Activated naive CD4-positive, alpha-beta T cell treated with Interleukin-2 at 50 U/mL for 16 hours (primary cell): ENCODE measurements around the gene NELFA.

Experiments
- DNase-seq: peaks from one replicate; pipeline ENCODE4 v3.0.0-alpha.2; 2020

The NELFA gene

DNA sequence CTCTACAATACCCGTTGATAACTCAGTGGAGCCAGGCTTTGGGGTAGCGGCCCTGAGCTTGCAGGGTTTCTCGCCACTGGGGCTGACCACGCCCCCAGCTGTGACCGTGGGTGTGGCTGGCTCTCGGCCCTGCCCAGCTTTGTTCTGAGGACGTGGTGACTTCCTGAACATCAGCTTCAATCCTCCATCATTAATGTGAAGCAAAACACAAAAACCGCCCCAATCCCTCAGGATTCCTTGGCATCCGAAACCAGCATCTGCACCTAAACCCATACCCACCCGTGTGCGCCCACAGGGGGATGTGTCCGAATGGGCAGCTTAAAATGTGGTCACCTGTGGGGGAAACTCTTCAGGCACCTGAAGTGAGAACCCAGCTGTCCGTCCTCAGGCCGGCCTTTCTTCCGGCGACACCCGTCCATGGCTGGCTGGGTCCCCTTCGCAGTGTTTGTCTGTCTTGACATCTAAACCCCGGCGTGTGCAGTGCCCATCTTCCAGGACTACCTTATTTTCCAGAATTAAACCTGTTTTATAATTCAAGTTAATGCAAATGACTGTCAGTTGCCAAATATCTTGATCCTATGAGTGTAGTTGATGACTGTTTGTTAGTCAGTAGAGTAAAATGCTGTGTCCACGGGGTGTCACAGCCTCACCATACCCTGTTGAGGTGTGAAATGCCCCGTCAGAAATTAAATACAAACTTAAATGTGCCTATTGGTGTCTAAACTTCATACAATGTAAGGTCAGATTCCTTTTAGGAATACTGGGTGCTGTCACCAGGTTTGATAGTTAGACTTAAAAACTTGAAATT lies 27.3 kb downstream of the NELFA start:
- DNase-seq: no peak

DNA sequence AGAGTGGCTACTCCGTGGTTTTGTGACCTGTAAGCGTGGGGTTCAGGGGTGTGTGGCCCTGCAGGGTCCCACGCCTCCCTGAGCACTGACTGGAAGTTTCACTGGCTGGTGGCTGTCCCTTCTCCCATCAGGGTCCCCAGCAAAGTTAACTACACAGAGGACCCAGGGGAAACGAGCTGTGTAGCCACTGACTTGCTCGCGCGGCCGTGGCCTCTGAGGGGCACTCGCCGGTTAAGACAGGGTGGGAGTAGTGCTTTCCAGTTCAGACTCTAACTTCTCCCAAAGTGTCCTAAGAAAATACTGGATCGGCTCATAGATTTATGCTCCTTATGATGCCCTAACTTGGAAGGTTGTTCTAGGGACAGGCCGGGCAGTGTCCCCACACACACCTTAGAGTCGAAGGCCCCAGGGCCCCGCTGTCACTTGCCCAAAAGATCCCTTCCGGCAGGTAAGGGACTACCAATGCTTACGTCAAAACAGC lies 28.2 kb downstream of the NELFA start:
- no peak for DNase-seq

DNA sequence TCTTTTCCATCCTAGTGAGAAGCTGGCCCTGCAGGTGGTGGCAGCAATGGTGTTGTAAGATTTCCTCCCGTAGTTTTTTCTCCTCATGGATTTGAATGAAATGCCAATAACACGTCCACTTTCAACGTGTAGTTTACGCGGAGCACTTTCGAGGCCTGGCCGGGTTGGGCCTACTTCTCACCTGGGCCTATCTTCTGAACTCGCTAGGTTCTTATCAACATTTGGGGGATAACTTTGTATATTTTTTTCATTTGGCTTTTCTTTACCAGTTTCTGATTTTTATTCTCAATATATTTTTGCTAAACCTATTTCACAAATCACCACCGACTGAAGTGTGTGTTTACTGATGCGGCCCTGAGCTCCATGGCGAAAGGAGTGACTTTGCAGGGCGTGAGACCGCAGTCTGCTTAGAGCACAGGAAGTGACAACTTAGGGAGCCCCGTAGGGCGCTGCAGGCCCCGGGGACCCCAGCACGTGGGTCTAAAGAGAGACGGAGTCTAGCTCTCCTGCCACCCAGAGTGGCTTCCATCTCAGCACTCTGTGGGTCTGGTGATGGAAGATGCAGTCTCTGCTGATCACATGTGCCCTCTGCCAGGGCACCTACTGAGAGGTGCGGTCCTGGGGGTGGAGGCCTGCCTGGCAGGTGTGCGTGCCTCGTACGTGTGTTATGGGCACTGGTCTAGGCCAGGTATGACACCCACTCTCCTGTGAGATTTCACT lies 29.1 kb downstream of the NELFA start:
- no peak for DNase-seq

- DNase-seq: no peak
Observed at GRCh38 chr4:1978741-1979476, 29.9 kb downstream of the NELFA start.

- DNase-seq: no peak
Observed at GRCh38 chr4:1978226-1978625, 30.5 kb downstream of the NELFA start.

GRCh38 chr4:1976416-1977352 lies 32.1 kb downstream of the NELFA start:
- DNase-seq: no peak

- DNase-seq: no peak
Observed at GRCh38 chr4:1975880-1976279, 32.9 kb downstream of the NELFA start.

DNA sequence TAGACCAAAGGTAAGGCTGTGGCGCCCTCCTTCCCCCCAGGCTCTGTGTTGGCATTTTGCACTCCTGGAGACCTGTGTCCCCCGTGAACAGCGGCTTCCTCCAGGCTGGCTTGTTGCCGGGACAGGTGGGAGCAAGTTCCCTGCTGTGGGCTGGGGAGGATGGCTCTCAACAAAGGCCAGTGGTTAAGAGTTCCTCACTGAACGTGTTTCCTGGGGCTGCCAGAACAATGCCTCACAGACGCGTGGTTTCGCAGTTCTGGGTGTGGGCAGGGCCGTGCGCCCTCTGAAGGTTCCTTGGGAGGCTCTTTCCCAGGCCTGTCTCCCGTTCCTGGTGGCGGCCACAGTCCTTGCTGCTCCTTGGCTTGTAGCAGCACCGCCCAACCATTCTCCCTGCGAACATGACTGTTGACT lies 33.4 kb downstream of the NELFA start:
- no peak for DNase-seq

- DNase-seq: no peak
Observed at GRCh38 chr4:1974840-1975239, 33.9 kb downstream of the NELFA start.

GRCh38 chr4:1973661-1974060 lies 35.1 kb downstream of the NELFA start:
- DNase-seq: no peak

- DNase-seq: no peak
Observed at GRCh38 chr4:1973218-1973617, 35.6 kb downstream of the NELFA start.

- DNase-seq: no peak
Observed at GRCh38 chr4:1972414-1972813, 36.4 kb downstream of the NELFA start.

DNA sequence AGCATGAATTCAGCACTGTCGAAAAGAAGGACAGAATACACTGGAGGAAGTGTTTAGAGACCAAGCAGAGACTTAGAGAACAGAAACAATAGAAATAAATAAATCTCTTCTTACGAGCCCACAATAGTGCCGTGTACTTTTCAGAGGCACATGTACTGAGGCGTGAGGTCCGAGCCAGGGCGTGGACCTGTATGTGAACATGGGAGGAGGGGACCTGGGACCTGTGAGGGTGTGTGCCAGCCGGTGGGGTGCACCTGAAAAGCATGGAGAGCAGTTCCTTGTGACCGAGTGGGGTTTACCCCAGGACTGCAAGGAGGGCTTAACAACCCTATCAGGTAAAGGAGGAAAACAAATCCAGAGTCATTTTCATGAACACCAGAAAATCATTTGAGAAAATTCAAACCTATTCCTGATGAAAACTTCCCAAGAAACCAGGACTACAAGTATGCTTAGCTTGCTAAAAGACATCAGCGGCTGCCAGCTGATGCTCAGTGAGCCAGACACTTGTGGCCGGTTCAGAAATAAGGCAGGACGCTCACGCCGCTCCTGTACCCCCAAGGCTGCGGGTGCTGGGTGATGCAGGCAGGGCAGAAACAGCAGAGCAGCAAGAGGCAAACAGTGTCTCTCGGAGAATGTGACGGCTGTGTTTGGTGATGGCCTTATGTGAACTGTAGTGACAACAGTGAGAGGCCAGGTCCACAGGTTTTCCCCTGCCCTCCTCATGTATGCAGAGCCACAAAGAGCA lies 37.1 kb downstream of the NELFA start:
- DNase-seq: no peak

- DNase-seq: no peak
Observed at GRCh38 chr4:1970926-1971325, 37.8 kb downstream of the NELFA start.

GRCh38 chr4:1969928-1970723 lies 38.6 kb downstream of the NELFA start:
- DNase-seq: no peak

DNA sequence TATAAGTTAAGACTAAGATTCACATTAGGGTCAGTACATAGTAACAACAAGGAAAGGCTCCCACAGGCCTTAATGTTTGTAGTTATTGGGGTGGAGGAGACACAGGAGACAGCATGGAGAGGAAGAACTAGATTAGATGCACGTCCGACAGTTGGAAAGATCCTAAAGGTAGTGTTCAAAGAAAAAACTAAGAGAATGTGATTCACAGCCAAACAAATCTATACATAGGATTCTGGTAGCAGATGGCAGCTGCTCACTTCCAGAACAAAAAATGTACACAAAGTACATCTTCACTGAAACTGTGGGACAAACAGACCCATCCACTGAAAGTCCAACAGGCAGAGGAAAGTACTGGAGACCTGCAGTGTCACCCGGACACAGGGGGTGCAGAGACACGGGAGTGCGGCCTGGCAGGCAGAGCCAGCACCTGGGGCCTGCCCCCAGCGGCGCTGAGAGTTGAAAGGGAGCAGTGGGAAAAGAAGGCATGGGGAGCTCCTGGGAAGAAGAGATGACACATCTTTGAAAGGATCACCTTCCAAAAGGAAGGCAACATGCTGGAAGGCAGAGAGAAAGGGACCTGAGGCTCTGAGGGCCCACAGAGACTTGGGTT lies 40.0 kb downstream of the NELFA start:
- no peak for DNase-seq

GRCh38 chr4:1967512-1968149 lies 41.1 kb downstream of the NELFA start:
- no peak for DNase-seq

DNA sequence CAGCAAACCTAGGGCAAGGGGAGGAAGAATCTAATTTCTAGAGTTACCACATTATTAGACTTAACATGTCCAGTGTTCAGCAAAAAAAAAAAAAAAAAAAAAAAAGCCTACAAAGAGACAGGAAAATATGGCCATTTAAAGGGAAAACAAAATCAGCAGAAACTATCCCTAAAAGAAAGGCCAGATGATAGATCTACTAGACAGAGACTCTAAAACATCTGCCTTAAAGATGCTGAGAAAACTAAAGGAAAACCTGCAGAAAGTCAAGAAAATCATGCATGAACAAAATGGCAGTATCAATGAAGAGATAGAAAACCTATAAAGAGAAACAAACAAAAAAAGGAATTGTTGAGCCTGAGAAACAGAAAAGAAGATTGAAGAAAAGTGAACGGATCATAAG lies 43.8 kb downstream of the NELFA start:
- DNase-seq: no peak

GRCh38 chr4:1964443-1964842 lies 44.3 kb downstream of the NELFA start:
- DNase-seq: no peak

DNA sequence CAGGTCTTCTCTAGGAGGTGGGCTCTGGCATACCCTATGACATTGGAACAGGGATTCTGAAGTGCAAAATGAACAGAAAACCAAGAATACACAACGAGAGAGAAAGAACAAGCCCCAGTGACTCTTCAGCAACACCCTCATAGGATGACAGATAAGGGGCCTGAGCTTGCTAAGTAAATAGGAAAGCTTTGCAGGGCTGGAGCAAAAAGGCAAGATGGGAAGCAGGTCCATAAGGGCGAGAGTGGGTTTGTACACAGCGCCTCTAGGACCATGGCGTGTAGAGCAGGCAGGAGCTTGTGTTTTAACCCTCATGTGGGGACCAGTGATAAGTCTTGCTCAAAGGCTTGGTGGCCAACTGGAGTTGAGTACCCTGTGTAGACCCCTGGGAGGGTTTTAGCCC lies 45.8 kb downstream of the NELFA start:
- no peak for DNase-seq
